HG02970 (cell line): ENCODE data around the gene MGMT.

Experiments
- ATAC-seq: cut with Tn5 transposase; IDR thresholded peaks from one replicate; pipeline ENCODE4 v1.9.1; 2021; ENCODE audit warnings: mild to moderate bottlenecking, moderate library complexity, moderate number of reproducible peaks; ENCODE audit not compliant: unreplicated experiment, low FRiP score

MGMT gene

DNA sequence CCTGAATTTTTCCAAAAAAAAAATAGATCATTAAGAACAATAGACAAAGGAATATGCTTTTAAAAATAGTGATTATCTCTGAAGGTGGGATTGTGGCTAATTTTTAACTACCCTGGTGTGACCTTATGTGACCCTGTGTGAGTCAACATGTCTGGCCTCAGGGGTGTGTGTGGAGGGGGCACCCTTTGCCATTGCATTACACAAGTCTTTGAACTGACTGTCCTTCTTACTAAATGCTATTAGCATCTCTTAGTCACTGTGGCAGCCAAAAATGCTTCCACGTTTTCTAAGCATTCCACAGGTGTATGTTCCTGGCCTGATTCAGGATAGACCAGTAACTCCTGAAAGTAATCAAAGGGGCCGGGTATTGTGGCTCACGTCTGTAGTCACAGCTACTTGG, 175.4 kb downstream of the MGMT start:
- no peak for ATAC-seq

DNA sequence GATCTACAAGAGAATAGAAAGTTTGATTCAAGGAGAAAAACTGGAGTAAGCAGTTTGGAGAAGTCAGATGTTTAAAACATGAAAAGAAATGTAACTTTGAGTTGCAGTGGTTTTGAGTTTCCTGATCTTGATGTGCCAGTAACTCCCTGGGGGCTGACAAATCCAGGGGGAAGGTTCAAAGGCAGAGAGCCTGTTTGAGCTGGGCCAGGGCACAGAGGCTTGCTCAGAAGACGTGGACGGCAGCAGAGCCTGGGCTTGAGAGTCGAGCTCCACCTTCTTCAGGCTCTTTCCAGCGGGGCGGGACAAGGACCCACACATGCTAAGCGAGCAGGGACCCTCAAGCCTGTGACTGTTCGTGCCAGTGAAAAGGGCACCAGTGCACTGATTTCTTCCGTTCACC, 176.2 kb downstream of the MGMT start:
- ATAC-seq, result no peak

GRCh38 chr10:129645487-129645886, 178.4 kb downstream of the MGMT start:
- ATAC-seq, result no peak

GRCh38 chr10:129646973-129647372, 179.9 kb downstream of the MGMT start:
- ATAC-seq, result no peak

DNA sequence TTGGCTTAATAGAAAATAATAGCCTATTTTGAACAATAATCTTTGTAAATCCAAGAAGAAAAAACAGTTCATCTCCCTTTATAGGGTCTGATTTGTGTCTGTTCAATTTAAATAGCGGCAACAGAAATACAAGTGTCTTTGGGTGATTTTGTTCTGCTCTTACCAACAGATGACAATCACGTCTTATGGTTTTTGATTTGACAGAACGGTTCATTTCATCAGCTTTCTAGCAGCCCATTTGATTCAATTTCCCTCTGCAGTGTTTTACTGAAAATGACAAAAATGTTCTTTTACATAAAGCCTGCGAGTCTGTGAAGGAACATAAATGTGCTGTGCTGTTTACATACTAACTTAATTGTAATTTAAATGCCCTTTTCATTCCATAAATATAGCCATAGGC, 180.5 kb downstream of the MGMT start:
- ATAC-seq, result no peak

DNA sequence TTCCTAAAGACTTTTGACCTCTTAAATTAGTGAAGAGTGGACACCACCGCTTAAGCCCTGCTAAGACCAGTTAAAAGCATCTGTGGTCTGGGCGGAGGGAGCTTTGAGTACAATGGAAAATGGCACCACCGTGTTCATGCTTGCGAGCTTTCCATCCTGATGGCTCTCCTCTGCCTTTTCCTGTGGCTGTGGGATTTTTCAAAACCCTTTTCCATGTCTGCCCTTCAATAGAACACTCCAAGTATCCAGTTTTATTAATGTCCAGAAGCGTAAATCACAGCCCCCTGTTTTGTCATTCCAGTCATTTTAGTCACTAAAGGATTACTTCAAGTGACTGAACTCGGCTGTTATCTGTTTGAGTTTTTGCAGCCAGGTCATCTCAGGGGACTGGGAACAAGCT, 181.8 kb downstream of the MGMT start:
- no peak for ATAC-seq

GRCh38 chr10:129652021-129652420, 185.0 kb downstream of the MGMT start:
- no peak for ATAC-seq

DNA sequence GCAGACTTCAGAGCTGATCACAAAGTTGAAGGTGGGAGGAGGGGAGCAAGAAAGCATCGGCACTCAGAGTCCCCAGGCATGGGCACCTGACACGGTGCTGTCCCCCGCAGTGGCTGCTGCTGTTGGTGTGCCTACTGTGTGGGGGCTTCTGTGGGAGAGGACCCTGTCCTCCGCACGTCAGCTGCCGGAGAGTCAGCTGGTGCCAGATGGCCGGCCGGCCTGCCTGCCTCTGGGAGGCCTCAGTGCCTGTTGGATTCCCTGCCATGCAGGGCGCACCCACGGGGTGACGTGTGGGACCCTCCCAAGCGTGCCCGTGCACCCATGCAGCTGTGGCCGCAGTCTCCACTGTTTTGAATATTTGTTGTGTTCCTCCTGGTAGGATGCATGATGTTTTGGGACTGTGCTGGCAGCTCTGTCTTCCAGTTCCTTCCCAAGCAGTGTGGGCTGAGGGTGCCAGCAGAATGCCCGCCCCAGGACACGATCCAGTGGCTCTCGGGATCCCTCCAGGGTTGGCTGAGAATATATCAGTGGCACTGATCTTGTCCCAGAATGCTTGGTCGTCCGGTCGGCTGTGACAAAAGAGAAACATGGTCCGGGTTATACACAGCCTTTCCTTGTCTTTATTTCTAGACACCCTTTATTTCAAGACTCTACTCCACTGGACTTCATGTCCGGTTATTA, 185.6 kb downstream of the MGMT start:
- no peak for ATAC-seq

GRCh38 chr10:129653428-129653827, 186.4 kb downstream of the MGMT start:
- ATAC-seq, result no peak

DNA sequence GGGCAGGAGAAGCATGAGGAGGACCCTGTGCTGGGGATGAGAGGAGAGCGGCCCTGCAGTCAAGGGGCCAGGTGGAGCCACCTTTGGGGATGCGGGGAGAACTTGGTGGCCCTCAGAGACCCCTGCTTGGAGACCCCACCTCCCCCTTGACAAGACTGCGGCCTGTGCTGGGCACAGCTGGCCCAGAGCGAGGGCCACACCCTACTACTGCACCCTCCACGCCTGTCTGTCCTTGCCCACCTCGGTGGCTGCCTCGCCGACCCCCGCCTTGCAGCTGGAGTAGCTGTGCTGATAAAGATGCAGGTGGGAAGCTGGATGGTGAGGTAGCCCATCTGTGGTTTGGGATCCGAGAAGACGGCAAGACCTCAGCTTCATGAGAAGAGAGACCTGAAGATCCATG, 186.8 kb downstream of the MGMT start:
- no peak for ATAC-seq

- ATAC-seq, result no peak
Observed at GRCh38 chr10:129654461-129654860, 187.4 kb downstream of the MGMT start.

GRCh38 chr10:129655007-129655678, 188.1 kb downstream of the MGMT start:
- ATAC-seq, result no peak

DNA sequence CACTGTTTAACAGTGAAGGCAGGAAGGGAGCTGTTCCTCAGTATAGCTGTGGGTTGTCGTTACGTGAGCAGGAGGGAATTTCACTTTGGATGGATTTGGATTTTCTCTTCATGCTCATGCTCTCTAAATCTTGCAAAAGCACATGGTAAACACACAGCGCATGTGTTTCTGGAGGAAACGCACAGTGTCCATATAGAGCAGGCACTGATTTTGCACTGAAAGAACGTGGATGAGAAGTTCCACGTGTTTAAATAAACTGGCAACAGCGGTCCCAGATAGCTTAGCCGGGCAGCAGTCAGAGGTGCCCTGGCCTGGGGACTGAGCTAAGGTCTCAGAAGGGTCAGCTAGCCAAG, 188.6 kb downstream of the MGMT start:
- no peak for ATAC-seq

DNA sequence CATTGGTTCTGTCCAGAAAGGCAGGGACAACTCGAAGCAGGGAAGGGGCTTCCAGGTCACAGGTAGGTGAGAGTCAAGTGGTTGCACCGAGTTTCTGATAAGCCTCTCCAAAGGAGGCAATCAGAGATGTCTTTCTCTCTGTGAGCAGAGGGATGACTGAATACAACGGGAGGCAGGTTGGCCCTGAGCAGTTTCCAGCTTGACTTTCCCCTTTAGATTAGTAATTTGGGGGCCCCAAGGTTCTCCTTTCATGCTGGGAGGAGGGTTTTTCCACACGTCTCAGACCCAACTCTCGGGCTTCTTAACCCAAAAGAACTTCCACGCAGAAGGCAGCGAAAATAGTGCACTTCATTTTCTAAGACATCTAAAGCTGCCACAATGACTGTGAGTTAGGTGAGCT, 189.6 kb downstream of the MGMT start:
- ATAC-seq, result no peak

DNA sequence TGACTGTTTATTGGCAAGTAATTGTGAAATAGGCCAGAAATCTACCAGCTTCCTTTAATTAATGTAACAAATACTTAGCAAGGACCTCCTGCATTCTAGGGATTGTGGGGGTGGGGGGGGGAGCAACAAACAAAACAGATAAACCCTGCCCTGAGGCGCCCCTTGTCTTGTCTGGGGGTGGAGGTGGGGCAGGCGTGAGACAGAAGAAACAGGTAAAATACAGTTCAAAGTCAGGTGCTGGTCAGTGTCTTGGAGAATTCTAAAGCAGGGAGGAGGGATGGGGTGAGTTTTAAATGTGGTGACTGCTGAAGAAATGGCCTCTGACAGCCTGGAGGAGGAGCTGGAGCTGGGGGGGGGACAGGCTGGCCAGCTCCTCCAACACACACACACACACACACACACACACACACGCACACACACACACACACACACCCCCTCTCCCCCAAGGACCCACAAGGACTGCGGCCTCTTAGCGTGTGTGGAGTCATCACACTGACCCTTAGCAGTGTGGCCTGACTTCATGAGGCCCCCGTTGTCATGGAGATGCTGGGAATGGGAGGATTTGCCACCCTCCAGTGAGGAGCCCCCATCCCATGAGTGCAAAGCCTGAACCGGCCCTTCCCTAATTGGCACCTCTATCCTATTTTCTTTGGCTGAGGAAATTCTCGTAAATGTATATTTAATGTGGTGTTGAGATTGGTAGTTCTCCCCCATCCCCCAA, 190.4 kb downstream of the MGMT start:
- ATAC-seq, result no peak

DNA sequence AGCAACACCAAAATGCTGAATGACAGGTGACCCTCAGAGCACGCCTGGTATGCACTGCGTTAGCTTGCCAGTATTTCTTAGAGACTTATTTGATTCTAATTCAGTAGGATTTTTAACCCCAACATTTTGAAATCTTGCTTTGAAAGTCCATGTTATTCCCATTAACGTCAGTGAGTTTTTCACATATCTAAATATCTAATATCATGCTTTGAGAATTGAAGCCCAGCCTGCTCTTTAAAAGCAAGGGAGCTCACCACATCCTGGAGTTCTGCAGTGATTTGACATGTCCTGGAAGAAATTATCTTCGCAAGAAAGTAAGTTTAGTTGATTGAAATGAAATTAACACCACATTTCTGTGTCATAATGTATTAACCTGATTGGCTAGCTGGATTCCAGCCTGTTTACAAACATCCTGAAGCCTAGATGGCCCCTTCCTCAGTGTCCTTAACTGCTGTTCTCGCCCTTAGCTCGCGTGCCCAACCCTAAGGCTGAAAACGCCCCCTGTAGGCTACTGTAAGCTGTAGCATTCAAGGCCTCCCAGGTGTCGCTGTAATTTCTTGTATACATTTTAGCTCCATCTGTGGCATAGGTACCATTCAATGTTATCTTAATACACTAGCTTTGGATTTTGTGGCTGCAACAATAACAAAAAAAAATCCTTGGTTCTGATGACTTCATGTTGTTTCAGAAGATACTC, 191.5 kb downstream of the MGMT start:
- no peak for ATAC-seq

DNA sequence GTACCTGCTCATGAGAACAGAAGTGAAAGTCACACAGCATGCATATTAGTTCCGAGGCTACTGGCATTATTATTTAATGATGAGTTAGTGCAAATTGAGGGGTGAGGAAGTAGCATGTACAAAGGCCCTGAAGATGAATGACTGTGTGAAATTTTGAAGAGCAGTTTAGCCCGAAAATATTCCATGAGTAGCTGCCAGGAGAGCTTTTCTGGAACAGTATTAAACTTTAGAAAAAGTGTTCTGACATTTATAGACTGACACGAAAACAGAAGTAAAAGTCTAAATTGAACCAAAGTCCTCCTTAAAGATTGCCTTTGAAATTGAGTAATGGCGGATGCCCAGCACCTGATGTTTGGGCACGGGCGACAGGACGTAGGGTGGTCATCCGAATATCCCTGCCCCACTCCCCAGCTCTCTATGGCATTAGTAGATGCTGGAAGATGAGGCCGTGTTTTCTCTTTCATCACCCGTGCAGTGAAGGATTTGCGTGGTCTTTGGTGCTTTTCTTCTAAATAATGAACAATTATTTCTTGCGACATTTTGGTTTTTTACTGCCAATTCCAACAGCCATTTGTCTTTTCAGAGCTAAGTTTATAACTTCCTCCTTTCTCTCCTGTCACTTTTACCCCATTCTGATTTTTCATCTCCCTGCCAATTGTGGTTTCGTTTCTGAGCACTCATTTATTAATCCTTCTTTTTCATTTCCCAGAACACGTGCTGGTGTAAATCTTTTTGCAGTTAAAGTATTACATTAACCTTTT, 192.6 kb downstream of the MGMT start:
- ATAC-seq, result no peak

DNA sequence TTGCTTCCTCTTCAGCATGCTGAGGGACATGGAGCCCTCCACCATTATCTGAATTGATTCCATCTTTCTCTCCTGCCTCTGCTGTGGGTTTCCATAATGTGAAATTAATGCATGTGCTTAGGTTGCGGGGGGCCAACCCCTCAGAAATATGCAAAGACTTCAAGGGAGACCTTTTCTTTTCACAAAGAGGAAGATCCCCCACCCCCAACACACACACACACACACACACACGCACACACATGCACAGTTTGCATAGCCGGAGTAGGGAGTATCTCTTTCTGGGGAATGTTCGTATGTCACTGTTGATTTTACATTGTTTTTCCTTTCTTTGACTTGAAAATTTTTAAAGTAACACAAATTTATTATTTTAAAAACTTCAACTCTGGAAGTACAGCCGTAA, 193.5 kb downstream of the MGMT start:
- no peak for ATAC-seq

- ATAC-seq, result no peak
Observed at GRCh38 chr10:129662426-129662825, 195.4 kb downstream of the MGMT start.

DNA sequence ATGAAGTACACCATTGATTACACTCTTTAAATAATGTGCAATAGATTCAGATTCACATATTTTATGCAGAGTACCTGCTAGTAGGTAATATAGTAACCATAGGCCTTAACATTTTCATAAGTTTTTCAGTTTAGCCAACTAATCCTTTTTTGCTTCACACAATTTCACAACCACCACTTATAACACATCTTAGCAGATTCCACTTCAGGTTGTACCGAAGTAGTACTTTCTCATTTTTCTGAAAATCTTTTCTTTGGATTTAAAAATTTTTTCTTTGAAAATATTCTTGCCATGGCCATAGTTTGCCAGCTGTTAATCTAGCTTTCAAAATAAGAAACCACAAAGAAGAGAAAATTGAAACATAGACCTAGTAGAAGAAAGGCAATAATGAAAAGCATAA, 203.1 kb downstream of the MGMT start:
- no peak for ATAC-seq

DNA sequence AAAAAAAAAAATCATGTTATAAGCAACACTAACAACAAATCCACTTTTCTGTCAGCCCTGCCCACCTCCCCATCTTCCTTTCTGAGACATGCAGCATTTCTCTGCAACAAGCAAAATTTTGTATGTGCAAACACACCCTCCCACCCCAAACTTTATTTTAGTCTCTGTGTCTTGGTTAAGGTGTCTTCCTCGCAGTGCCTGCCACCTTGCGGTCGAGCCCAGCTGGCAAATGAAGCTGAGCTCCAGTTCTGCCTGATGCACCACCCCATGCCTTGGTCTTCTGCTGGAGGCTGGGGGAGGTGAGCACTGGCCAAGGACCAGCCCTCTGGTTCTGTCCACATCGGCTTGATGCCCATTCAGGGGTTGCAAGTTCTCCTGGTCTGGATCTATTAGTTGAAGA, 206.3 kb downstream of the MGMT start:
- no peak for ATAC-seq
